ENCODE measurements around the gene MTRR.
A peak's percentile ranks its signal among the peaks of the same experiment; 100 is the strongest.

The MTRR gene

GRCh38 chr5:7850395-7851239 is 18.3 kb upstream of the MTRR start, which contains the start of gene CFAP90:
Gene CFAP90, minus strand, starts transcription at chr5:7851133. Its CDS starts 112 bp downstream, at chr5:7851021.
- ATAC-seq, result peak; percentile 86
- TF ChIP-seq, protein P1, sequence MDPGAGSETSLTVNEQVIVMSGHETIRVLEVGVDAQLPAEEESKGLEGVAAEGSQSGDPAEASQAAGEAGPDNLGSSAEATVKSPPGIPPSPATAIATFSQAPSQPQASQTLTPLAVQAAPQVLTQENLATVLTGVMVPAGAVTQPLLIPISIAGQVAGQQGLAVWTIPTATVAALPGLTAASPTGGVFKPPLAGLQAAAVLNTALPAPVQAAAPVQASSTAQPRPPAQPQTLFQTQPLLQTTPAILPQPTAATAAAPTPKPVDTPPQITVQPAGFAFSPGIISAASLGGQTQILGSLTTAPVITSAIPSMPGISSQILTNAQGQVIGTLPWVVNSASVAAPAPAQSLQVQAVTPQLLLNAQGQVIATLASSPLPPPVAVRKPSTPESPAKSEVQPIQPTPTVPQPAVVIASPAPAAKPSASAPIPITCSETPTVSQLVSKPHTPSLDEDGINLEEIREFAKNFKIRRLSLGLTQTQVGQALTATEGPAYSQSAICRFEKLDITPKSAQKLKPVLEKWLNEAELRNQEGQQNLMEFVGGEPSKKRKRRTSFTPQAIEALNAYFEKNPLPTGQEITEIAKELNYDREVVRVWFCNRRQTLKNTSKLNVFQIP (CRISPR knock-in tag; IDR thresholded peaks at IDR 0.05; ENCODE audit: borderline replicate concordance, low read depth), result no peak
- no peak for TF ChIP-seq ARNTL (CRISPR knock-in tag; IDR thresholded peaks at IDR 0.05; ENCODE audit: borderline replicate concordance, low read depth)
- no peak for TF ChIP-seq CREB5 (CRISPR knock-in tag; IDR thresholded peaks at IDR 0.05; ENCODE audit: low read depth)

- TF ChIP-seq ZNF565 (CRISPR knock-in tag; conservative IDR thresholded peaks at IDR 0.05; ENCODE audit: low read depth), result no peak
- no peak for TF ChIP-seq GLIS3 (CRISPR knock-in tag; IDR thresholded peaks at IDR 0.05)
Measured at GRCh38 chr5:7851240-7851592, 17.7 kb upstream of the MTRR start.

GRCh38 chr5:7851617-7852289 is 17.2 kb upstream of the MTRR start:
- ATAC-seq, result no peak
- no peak for TF ChIP-seq TCF4 (CRISPR knock-in tag; IDR thresholded peaks at IDR 0.05; ENCODE audit: borderline replicate concordance)

More at GRCh38 chr5:7851240-7851592, 17.7 kb upstream of the MTRR start:
- ATAC-seq, result no peak

GRCh38 chr5:7852542-7852941 is 16.4 kb upstream of the MTRR start:
- no peak for ATAC-seq
- TF ChIP-seq CSDC2 (CRISPR knock-in tag; IDR thresholded peaks at IDR 0.05) (no peak), TCF4 (CRISPR knock-in tag; IDR thresholded peaks at IDR 0.05; ENCODE audit: borderline replicate concordance) (no peak), ZNF70 (CRISPR knock-in tag; IDR thresholded peaks at IDR 0.05) (no peak), TOX (CRISPR knock-in tag; IDR thresholded peaks at IDR 0.05; ENCODE audit: borderline replicate concordance) (no peak), ZNF8 (CRISPR knock-in tag; IDR thresholded peaks at IDR 0.05) (no peak), RARB (CRISPR knock-in tag; IDR thresholded peaks at IDR 0.05) (no peak), ZC3H10 (CRISPR knock-in tag; IDR thresholded peaks at IDR 0.05) (no peak), GLIS3 (CRISPR knock-in tag; IDR thresholded peaks at IDR 0.05) (no peak), CREB5 (CRISPR knock-in tag; IDR thresholded peaks at IDR 0.05; ENCODE audit: low read depth) (no peak), PATZ1 (CRISPR knock-in tag; IDR thresholded peaks at IDR 0.05; ENCODE audit: borderline replicate concordance) (no peak), ZNF565 (CRISPR knock-in tag; conservative IDR thresholded peaks at IDR 0.05; ENCODE audit: low read depth) (no peak), OSR1 (CRISPR knock-in tag; IDR thresholded peaks at IDR 0.05) (no peak), ISL1 (CRISPR knock-in tag; IDR thresholded peaks at IDR 0.05) (no peak)

DNA sequence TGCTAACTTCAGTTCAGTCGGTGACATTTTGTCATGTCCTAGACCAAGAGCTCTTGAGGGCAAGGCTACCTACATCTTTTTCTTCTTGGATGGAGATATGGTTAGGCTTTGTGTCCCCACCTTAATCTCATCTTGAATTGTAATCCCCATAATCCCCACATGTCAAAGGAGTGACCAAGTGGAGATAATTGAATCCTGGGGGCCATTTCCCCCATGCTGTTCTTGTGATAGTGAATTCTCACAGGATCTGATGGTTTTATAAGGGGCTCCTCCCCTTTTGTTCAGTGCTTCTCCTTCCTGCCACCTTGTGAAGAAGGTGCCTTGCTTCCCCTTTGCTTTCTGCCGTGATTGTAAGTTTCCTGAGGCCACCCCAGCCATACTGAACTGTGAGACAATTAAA is 16.0 kb upstream of the MTRR start:
- ATAC-seq, result no peak
- TF ChIP-seq ESRRG (CRISPR knock-in tag; IDR thresholded peaks at IDR 0.05) (no peak), PPARA (CRISPR knock-in tag; IDR thresholded peaks at IDR 0.05; ENCODE audit: borderline replicate concordance) (no peak), ZNF70 (CRISPR knock-in tag; IDR thresholded peaks at IDR 0.05) (no peak)

DNA sequence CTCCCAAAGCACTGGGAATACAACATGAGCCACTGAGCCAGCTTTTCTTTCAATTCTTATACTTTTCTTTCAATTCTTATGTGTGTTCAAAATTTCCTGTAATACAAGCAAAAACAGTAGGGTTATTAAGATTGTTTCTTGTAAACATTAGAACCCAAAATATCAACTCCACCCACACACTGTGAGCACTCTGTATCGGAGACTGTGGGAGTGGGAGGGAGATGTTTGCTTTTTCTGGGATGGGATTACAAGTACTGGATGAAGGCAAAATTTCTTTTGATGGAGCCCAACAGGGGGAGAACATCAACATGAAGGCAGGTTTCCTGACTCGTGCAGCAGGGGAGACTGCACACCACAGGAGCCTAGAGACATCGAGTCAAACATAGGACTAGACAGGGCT is 13.3 kb upstream of the MTRR start:
- TF ChIP-seq ZFP30 (CRISPR knock-in tag; IDR thresholded peaks at IDR 0.05) (no peak), TSHZ2 (CRISPR knock-in tag; IDR thresholded peaks at IDR 0.05) (no peak), CSRNP3 (CRISPR knock-in tag; IDR thresholded peaks at IDR 0.05) (no peak)

More for the DNA sequence above, 13.3 kb upstream of the MTRR start:
- ATAC-seq, result no peak

All from SK-N-SH treated with all-trans-retinoic acid at 6 μM for 48 hours (cell line).